Upper lobe of right lung (tissue), 1 donor: ENCODE data around the gene SAP30. TPM values are rescaled to one million over a fixed set of nuclear protein-coding genes. Genes with fewer than 3 reads are reported as not detected.

Experiments
- ATAC-seq: fragments of 200-7000 bp; cut with Tn5 transposase; one replicate; pipeline ENCODE4 v1.9.1; 2020; ENCODE audit warnings: mild to moderate bottlenecking, moderate library complexity
- DNase-seq: peaks from one replicate; pipeline ENCODE4 v3.0.0-alpha.2; 2020
- H3K27ac ChIP-seq: fragments of 200-600 bp; one replicate; pipeline ENCODE4 v1.8.0; 2022
- H3K27me3 ChIP-seq: fragments of 200-600 bp; one replicate; pipeline ENCODE4 v1.8.0; 2022; ENCODE audit warnings: mild to moderate bottlenecking
- H3K36me3 ChIP-seq: fragments of 200-600 bp; one replicate; pipeline ENCODE4 v1.8.0; 2022
- H3K4me1 ChIP-seq: fragments of 200-600 bp; one replicate; pipeline ENCODE4 v1.8.0; 2022
- H3K4me3 ChIP-seq: fragments of 200-600 bp; one replicate; pipeline ENCODE4 v1.8.0; 2022; ENCODE audit warnings: mild to moderate bottlenecking
- H3K9me3 ChIP-seq: fragments of 200-600 bp; one replicate; pipeline ENCODE4 v1.8.0; 2022
- intact Hi-C: fragments of 100-400 bp; cut with DNase I; formaldehyde crosslinking; loops from one replicate; pipeline ENCODE4 v1.11.0; 2022
- total RNA-seq: library from RNA; stranded (reverse); fragmentation: NEBNext Ultra II Directional; extraction: Animal tissue kit (Norgen Biotek cat#: 25700); gene quantifications from one replicate; pipeline ENCODE4 v1.2.1, GENCODE V29; 2021
- TF ChIP-seq, protein P1 (sequence below): fragments of 200-600 bp; IDR thresholded peaks from one replicate; pipeline ENCODE4 v1.8.0; 2022; ENCODE audit warnings: antibody characterized with exemption
- donor health status: DM: no; HTN: yes; CAD: no; lungs with severe emphysema.

Gene SAP30
- total RNA-seq, 1 donor from 2014 or later = 15.3 TPM

GRCh38 chr4:173343832-173344397 lies 26.8 kb upstream of the SAP30 start:
- TF ChIP-seq, protein P1, sequence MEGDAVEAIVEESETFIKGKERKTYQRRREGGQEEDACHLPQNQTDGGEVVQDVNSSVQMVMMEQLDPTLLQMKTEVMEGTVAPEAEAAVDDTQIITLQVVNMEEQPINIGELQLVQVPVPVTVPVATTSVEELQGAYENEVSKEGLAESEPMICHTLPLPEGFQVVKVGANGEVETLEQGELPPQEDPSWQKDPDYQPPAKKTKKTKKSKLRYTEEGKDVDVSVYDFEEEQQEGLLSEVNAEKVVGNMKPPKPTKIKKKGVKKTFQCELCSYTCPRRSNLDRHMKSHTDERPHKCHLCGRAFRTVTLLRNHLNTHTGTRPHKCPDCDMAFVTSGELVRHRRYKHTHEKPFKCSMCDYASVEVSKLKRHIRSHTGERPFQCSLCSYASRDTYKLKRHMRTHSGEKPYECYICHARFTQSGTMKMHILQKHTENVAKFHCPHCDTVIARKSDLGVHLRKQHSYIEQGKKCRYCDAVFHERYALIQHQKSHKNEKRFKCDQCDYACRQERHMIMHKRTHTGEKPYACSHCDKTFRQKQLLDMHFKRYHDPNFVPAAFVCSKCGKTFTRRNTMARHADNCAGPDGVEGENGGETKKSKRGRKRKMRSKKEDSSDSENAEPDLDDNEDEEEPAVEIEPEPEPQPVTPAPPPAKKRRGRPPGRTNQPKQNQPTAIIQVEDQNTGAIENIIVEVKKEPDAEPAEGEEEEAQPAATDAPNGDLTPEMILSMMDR = no peak
- Histone ChIP-seq H3K9me3 (no peaks in the 10 kb centered on the region), H3K27ac (no peak overlapping the region), H3K27me3 (no peaks in the 10 kb centered on the region), H3K4me1 (no peaks in the 10 kb centered on the region), H3K4me3 (no peak overlapping the region), H3K36me3 (no peaks in the 10 kb centered on the region)
- ATAC-seq (no peak), DNase-seq (no peak)
- intact Hi-C loops = no loop called here

- H3K4me1 ChIP-seq = no peaks in the 10 kb centered on the region
- H3K27me3 ChIP-seq = no peaks in the 10 kb centered on the region
- ATAC-seq = no peak
- DNase-seq = no peak
- intact Hi-C loops = no loop called here
- H3K4me3 ChIP-seq = no peak overlapping the region
- TF ChIP-seq, protein P1 = no peak
- H3K27ac ChIP-seq = no peak overlapping the region
- no peaks in the 10 kb centered on the region for H3K9me3 ChIP-seq
- no peaks in the 10 kb centered on the region for H3K36me3 ChIP-seq
Measured at GRCh38 chr4:173345648-173346047, 25.1 kb upstream of the SAP30 start.

- no peaks in the 10 kb centered on the region for H3K9me3 ChIP-seq
- TF ChIP-seq, protein P1 = no peak
- no peak overlapping the region for H3K4me3 ChIP-seq
- no peaks in the 10 kb centered on the region for H3K4me1 ChIP-seq
- no peak overlapping the region for H3K27ac ChIP-seq
- ATAC-seq (no peak), DNase-seq (no peak)
- intact Hi-C loops = no loop called here
- H3K27me3 ChIP-seq = no peaks in the 10 kb centered on the region
- no peaks in the 10 kb centered on the region for H3K36me3 ChIP-seq
Measured at GRCh38 chr4:173346074-173346473, 24.7 kb upstream of the SAP30 start.

GRCh38 chr4:173347467-173347866 lies 23.3 kb upstream of the SAP30 start:
- ATAC-seq (no peak), DNase-seq (no peak)
- TF ChIP-seq, protein P1 = no peak
- Histone ChIP-seq H3K27ac (no peak overlapping the region), H3K4me1 (no peaks in the 10 kb centered on the region), H3K27me3 (no peaks in the 10 kb centered on the region), H3K36me3 (no peaks in the 10 kb centered on the region), H3K9me3 (no peaks in the 10 kb centered on the region), H3K4me3 (no peak overlapping the region)
- intact Hi-C loops = no loop called here

DNA sequence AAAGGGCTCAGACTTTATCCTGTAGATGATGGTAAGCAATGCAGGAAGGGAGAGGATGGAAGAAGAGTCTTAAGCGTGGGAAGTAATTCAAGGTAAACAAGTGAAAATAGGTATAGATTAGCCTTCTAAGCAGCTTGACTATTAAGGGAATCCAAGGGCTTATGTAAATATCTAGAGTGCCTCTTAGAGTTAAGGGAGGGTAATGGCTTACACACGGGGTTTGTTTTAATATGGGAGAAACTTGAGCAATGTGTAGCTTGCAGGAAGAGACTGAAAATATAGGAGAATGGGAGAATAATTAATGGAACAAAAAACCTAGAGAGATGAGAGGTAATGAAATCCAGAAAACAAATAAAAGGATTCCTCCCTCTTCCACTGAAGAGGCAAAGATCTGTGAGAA lies 12.8 kb upstream of the SAP30 start:
- Histone ChIP-seq H3K27me3 (no peaks in the 10 kb centered on the region), H3K4me1 (no peaks in the 10 kb centered on the region), H3K9me3 (no peaks in the 10 kb centered on the region), H3K27ac (no peak overlapping the region), H3K4me3 (no peak overlapping the region), H3K36me3 (no peaks in the 10 kb centered on the region)
- intact Hi-C loops = no loop called here
- DNase-seq (no peak), ATAC-seq (peak; percentile 59)
- TF ChIP-seq, protein P1 = no peak
